Measurements from ENCODE around the gene TTC13. TPM values are rescaled to one million over a fixed set of nuclear protein-coding genes. Genes with fewer than 3 reads are reported as not detected.

TTC13 gene
- total and polyA plus RNA-seq, 2 of the 13 experiments (the other 11 are each of a cell fraction or from before 2014, with no cell fraction given) = 5.8 to 15.9 TPM

DNA sequence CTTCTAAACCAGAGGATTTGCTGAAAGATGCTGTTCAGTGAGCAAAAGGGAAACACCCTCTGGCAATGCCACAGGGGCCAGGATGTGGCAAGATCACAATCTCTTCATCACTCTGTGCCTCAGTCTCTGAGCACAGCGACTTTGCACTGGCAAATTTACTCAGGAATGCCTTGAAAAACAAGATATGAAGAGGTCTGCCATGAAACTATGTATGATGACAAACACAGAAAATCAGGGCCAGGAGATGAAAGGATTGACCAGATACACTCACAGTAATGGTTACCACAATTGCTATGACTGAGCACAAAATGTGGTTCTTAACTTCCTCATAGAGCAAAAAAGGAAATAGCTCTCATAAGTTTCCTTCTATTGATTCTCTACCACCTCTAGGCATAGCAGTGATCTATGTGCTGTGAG, 5.8 kb downstream of the TTC13 start (continued):
- TF ChIP-seq ZEB1 (IDR thresholded peaks at IDR 0.05; ENCODE audit: insufficient replicate concordance, low read depth) = no peak
- TF ChIP-seq MYPOP (CRISPR knock-in tag; IDR thresholded peaks at IDR 0.05) = no peak
- TF ChIP-seq KAT8 (CRISPR knock-in tag; IDR thresholded peaks at IDR 0.05) = no peak
- no peak for TF ChIP-seq NR2F6 (IDR thresholded peaks at IDR 0.05)
- no peak for TF ChIP-seq NR2F6 (CRISPR knock-in tag; IDR thresholded peaks at IDR 0.05)
- TF ChIP-seq ZNF83 (CRISPR knock-in tag; IDR thresholded peaks at IDR 0.05; ENCODE audit: borderline replicate concordance) = no peak
- TF ChIP-seq CHD2 (IDR thresholded peaks at IDR 0.05; ENCODE audit: low read depth, low read length) = no peak

GRCh38 chr1:230971771-230972170, 6.9 kb downstream of the TTC13 start:
- H3K4me1 ChIP-seq (ENCODE audit: insufficient read depth, low read length) = peaks cover 23% of the 10 kb centered on the region
- ChIA-PET POLR2A (no interaction called here), CTCF (ENCODE audit: low intra/inter-chr PET ratio, low total read pairs) (no interaction called here)
- no peak overlapping the region for H3K4me3 ChIP-seq (replicated peaks in 1 of 3; ENCODE audit: insufficient read depth in 1 of 3, low read depth in 2 of 3, low read length in 3 of 3)
- ATAC-seq (no peak), DNase-seq (ENCODE audit: low spot score) (no peak), FAIRE-seq (no peak)
- BruUV-seq (replicated peaks) = no TSS peak
- H2AFZ ChIP-seq (ENCODE audit: low read length) = no peak overlapping the region
- H3K9me3 ChIP-seq (ENCODE audit: low read length) = no peaks in the 10 kb centered on the region
- no peak overlapping the region for H3K27ac ChIP-seq (ENCODE audit: extremely low read length, insufficient read depth, low read length)
- TF ChIP-seq ZNF382 (CRISPR knock-in tag; IDR thresholded peaks at IDR 0.05; ENCODE audit: borderline replicate concordance) (no peak), ZIK1 (CRISPR knock-in tag; IDR thresholded peaks at IDR 0.05; ENCODE audit: borderline replicate concordance, low read depth) (no peak), ZNF883 (CRISPR knock-in tag; IDR thresholded peaks at IDR 0.05; ENCODE audit: not compliant biosample characterization) (no peak), MED1 (CRISPR knock-in tag; IDR thresholded peaks at IDR 0.05) (no peak), SMC3 (IDR thresholded peaks at IDR 0.05; ENCODE audit: low read length) (no peak), ZFAT (CRISPR knock-in tag; conservative IDR thresholded peaks at IDR 0.05) (no peak), WIZ (CRISPR knock-in tag; IDR thresholded peaks at IDR 0.05) (no peak)
- TF ChIP-seq, protein P1, sequence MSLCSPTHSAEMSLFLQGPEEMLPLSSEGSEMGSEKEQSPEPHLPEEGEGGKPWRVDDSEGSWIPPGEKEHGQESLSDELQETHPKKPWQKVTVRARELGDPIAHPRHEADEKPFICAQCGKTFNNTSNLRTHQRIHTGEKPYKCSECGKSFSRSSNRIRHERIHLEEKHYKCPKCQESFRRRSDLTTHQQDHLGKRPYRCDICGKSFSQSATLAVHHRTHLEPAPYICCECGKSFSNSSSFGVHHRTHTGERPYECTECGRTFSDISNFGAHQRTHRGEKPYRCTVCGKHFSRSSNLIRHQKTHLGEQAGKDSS (CRISPR knock-in tag; IDR thresholded peaks at IDR 0.05; ENCODE audit: borderline replicate concordance, low read depth) = no peak
- TF ChIP-seq, protein P2, sequence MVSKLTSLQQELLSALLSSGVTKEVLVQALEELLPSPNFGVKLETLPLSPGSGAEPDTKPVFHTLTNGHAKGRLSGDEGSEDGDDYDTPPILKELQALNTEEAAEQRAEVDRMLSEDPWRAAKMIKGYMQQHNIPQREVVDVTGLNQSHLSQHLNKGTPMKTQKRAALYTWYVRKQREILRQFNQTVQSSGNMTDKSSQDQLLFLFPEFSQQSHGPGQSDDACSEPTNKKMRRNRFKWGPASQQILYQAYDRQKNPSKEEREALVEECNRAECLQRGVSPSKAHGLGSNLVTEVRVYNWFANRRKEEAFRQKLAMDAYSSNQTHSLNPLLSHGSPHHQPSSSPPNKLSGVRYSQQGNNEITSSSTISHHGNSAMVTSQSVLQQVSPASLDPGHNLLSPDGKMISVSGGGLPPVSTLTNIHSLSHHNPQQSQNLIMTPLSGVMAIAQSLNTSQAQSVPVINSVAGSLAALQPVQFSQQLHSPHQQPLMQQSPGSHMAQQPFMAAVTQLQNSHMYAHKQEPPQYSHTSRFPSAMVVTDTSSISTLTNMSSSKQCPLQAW (CRISPR knock-in tag; IDR thresholded peaks at IDR 0.05) = no peak
- TF ChIP-seq, protein P3, sequence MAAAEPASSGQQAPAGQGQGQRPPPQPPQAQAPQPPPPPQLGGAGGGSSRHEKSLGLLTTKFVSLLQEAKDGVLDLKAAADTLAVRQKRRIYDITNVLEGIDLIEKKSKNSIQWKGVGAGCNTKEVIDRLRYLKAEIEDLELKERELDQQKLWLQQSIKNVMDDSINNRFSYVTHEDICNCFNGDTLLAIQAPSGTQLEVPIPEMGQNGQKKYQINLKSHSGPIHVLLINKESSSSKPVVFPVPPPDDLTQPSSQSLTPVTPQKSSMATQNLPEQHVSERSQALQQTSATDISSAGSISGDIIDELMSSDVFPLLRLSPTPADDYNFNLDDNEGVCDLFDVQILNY (CRISPR knock-in tag; conservative IDR thresholded peaks at IDR 0.05) = no peak
- in situ Hi-C loops (cut with HindIII; ENCODE audit: extremely low pct_ligation_motif_present, low pct_unique_long_range_greater_than_20kb) (no loop called here), intact Hi-C loops (cut with micrococcal nuclease; ENCODE audit: unreplicated experiment) (loop anchor here (10.0 kb wide), 1 partner anchor 257 kb away; the partner anchor contains the start of gene AGT)
- H3K36me3 ChIP-seq (replicated peaks in 1 of 2; ENCODE audit: control insufficient read depth in 1 of 2, insufficient read depth in 2 of 2, low read length in 2 of 2) = peaks cover 0 to 1% of the 10 kb centered on the region in 2 experiments; a peak in 1 of 5 replicates
- no peaks in the 10 kb centered on the region for H3K79me2 ChIP-seq (ENCODE audit: insufficient read depth, low read length)
- no peaks in the 10 kb centered on the region for H3K27me3 ChIP-seq (ENCODE audit: control insufficient read depth in 1 of 2, insufficient read depth in 2 of 2, low read length in 2 of 2)
- no peaks in the 10 kb centered on the region for H4K20me1 ChIP-seq (ENCODE audit: insufficient read depth, low read length)
- H3K4me2 ChIP-seq (ENCODE audit: low read depth, low read length) = no peak overlapping the region
- no peak overlapping the region for H3K9ac ChIP-seq (ENCODE audit: insufficient read depth, low read depth, low read length)
